CD4-positive, alpha-beta T cell treated with Interferon alpha-2 for 1 hour (primary cell): ENCODE measurements around the gene CMC1.
A peak's percentile ranks its signal among the peaks of the same experiment; 100 is the strongest.
"Not testable (repeated sequence)": the region's sequence is repeated elsewhere in the genome, so short reads cannot be mapped to it uniquely, and the experiment has no call there.

Source experiments
- DNase-seq, 2 donors: peaks; one replicate each; pipeline ENCODE4 v3.0.0-alpha.2; 2020 to 2022

The CMC1 gene, protein sequence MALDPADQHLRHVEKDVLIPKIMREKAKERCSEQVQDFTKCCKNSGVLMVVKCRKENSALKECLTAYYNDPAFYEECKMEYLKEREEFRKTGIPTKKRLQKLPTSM

DNA sequence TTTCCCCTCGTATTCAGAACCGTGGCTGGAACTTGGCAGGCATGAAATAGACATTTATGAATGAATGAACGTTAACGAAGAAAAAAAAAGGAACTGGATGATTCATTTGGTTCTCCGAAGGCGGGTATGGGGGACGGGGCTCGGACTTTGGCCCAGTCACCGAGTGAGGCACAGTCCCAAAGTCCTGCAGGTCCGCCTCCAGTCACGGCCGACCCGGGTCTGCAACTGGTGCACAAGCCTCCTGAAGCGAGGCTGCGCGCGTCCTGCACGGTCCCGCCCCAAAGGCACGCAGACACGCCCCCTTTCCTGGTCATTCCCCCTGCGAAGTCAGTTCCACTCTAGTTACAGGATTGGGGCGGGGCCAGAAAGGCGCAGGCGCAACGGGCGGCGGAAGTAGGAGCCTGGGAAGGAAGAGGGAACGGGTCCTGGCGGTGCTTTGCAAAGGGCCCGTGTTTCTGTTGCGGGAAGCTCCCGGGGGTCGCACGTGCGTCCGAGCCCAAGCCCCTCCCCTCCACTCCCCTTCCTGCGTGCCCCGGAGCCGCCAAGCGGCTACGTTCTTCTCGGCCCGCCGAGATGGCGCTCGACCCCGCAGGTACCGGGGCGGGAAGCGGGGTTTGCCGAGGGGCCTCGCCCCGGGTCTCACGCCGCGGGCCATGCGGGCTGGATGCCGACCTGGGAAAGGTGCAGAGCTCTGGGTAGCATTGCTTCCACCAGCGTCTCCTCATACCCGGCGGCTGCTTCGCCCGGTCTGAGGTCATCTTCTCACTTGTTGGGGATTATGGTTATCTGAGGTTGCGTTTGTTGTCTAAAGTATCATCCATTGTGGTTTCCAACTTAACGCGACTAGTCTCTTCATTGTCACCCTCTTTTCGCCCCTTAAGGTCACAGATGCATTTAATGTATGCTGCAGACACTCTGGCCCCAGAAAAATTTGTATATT lies at the start of gene CMC1:
CMC1 (plus strand) TSS at position 399 of the 940 bp plus-strand sequence; CDS start at position 574, 175 bp downstream.
- DNase-seq: peak; percentile 89 to 91

DNA sequence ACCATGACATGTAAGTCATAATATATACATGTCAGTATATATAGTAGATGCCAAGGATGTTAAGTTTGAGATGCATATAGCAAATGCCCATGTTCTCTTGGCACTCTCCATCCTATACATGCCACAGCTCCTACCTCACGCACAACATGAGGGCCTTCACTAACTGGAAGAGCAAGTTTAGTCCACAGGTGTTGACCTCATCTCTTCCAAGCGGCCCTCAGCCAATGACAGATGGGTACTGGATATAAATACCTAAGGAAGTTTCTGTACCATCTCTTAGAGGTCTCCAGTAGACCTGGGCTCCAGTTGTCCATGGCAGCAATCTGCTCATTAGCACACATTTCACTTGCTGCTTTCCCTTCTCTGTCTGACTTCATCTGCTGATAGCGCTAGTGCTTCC lies 43.3 kb upstream of the CMC1 start:
- no peak for DNase-seq

DNA sequence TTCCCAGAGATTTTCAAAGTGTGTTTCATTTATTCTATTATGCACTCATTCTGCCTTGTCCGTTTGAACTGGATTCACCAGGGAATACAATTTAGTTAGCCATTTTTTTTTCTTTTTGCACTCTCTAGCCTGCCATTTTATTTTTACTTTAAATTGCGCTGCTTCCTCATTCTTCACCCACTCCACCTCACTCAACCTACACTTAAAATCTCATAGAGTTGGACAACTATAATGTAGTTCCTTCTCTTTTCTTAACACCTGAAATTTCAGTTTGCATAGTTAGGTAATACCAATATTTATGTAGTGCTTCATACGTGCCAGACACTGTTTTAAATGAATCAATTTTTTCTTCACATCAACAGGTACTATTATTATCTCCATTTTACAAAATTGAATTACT lies 42.4 kb upstream of the CMC1 start:
- DNase-seq: no peak

DNA sequence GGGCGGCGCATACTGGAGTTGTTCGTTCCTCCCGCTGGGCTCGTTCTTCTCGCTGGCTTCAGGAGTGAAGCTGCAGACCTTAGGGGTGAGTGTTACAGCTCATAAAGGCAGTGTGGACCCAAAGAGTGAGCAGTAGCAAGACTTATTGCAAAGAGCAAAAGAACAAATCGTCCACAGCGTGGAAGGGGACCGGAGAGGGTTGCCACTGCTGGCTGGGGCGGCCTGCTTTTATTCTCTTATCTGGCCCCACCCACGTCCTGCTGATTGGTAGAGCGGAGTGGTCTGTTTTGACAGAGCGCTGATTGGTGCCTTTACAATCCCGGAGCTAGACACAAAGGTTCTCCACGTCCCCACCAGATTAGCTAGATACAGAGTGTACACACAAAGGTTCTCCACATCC lies 41.8 kb upstream of the CMC1 start:
- DNase-seq: not testable (repeated sequence)

DNA sequence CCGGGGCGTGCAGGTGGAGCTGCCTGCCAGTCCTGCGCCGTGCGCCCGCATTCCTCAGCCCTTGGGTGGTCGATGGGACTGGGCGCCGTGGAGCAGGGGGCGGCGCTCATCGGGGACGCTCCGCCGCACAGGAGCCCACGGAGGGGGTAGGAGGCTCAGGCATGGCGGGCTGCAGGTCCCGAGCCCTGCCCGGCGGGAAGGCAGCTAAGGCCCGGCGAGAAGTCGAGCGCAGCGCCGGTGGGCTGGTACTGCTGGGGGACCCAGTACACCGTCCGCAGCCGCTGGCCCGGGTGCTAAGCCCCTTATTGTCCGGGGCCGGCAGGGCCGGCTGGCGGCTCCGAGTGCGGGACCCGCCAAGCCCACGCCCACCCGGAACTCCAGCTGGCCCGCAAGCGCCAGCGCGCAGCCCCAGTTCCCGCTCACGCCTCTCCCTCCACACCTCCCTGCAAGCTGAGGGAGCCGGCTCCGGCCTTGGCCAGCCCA lies 41.0 kb upstream of the CMC1 start:
- DNase-seq: not testable (repeated sequence)

DNA sequence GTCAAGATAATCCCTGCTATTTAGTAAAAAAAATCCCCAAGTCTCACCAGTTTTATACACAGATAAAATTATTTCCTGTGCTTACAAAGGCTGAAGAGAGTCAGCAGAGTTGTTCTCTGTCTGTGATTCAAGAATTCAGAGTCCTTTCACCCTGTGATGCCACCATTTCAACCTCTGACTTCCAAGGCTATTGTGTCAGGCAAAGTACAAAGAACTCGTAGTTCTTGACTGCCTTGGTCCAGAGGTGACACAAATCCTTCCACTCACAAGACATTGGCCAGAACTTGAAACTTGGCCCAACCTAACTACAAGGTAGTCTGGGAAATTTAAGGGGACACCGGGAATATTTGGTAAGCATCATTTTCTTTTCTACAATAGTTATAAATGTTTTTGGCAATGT lies 34.9 kb upstream of the CMC1 start:
- no peak for DNase-seq

DNA sequence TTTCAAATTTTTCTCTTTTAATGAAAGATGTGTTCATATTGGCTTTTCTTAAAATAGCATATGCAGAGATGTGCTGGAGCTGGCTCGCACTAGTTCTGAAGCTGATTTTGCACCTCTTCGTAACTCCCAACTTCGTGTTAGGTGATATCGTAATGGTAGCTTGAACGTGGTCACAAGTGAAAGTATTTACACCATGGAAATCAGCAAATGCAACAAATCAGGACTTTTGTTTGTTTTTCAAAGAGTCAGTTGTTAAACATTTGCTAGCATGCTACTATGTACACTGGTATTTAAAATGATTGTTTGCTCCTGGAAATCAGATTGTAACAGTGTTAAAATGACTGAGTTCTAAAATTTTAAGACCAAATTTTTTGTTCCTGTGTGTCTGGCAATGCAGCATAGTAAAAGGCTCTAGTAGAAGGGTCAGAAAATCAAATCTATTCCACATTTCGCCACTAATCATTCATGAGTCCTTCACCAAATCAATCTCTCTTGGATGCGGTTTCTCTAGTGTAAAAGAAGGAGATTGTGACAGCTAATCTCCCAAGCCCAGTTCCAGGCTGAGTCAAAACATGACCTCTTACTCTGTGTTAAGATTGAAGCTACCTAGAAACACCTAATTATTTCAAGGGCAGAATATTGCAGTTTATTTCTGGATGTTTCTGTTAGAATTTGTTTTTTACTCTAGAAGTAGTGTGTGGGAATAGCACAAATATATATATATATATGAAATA lies 34.3 kb upstream of the CMC1 start:
- DNase-seq: no peak

DNA sequence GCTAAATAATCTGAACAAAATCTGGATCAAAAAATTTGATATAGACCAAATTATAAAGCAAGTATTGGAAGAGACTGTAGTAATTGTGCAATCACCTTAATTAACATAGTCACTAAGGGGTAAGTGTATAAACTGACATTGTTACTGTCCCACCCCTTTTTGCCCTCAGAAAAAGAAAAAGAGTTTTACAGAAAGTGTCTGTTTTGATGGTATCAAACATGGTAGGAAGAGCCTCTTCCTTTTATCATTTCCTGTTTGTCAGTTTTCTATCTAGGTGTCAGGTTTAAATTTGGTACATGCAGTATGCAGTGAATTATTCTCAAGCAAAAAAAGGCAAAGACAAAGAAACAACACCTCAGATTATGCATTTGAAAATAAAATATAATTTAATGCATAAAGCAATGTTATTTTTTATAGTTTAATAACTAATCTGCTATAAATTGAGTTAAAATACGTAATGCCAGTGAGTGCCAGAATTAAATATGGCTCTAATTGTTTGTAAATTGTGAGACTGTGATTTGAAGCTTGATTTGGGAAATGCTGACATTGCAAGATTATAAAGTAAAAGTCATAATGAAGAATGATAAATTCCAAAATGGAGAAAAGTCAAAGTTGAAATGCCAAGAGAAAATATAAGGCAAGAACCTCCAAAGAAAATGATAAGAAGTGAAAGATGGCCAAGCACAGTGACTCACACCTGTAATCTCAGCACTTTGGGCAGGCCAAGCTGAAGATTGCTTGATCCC lies 30.3 kb upstream of the CMC1 start:
- peak in 1 of 2 donors; percentile 48 for DNase-seq

DNA sequence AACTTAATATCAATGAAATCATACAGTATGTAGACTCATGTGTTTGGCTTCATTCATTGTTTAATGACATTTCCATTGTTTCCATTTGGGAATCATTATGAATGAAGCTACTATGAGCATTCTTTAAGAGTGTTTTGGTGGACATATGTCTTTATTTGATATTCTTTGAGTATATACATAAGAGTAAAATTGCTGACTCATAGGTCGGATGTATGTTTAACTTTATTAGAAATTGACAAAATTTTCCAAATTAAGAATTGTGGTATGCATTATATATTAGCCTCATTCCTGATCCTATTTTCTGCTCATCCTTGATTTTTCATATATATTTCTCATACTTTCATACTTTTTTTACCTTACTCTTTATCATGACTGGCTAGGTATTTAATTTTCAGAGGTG lies 28.7 kb upstream of the CMC1 start:
- no peak for DNase-seq

DNA sequence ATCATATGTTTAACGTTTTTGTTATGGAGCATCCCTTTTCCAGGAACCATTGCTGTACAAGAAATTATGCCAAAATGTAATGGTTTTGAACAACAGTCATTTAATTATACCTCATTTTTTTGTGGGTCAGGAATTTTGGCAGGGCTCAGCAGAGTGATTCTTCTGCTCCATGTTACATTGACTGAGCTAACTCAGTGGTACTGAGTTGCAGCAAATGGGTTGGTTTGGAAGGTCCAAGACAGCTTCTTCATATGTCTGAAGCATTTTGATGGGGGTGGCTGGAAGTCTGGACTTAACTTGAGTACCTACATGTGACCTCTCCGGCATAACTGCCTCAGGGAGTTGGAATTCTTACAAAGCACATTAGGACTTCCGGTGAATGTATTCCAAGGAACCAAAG lies 26.0 kb upstream of the CMC1 start:
- DNase-seq: no peak

DNA sequence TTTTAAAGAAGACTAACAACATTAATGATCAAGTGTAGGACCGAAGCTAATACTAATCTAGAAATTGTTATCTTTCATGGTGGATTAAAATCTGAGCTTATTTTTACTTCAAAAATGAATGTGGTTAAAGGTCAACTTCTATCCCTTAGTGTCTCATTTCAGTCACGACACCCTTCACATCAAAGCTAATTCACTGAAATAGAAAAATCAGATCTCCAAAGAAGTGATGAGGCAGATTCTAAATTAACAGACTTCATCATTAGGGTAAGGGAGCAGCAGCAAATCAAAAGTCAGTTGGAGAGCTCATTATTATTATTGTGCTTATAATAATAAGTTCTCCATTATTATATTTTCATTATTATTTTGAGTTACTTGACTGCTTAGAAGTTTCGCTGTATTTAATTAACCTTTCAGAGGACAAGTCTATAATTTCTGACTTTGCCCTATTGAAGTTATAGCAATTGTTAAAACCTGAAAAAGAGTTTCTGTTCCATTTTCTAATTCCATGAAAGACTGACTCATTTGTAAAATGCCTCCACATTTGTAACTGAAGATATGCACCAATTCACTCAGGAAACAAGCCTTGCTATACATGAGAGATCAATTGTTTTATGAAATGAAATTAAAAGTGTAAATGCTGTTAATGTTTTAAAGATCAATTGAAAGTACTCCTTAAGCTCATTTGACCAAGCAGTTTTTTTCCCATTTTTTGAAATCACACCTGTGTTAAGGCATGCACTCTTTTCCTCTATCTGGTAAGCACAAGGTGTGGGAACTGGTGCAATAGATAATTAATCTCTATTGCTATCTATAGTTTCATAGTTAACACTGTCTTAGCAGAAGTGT lies 23.1 kb upstream of the CMC1 start:
- DNase-seq: no peak

DNA sequence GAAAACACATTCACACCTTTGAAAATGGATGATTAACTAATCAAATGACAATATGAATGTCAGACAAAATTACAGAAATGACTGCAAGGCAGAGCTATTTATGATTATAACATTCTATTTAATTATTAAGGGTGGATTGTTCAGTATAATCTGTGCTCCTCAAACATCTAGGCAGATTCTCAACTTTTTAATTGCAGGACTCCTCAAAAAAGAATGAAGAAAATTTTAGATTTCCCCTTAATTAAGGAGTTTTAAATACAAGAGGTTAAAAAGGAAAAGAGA lies 22.6 kb upstream of the CMC1 start:
- no peak for DNase-seq

DNA sequence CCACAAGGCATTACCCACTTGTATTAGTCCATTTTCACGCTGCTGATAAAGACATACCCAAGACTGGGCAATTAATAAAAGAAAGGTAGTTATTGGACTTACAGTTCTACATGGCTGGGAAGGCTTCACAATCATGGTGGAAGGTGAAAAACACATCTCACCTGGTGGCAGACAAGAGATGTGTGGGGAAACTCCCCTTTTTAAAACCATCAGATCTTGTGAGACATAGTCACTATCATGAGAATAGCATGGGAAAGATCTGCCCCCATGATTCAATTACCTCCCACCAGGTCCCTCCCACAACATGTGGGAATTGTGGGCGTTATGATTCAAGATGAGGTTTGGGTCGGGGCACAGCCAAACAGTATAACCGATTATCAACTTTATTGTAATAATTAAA lies 17.0 kb upstream of the CMC1 start:
- DNase-seq: no peak

DNA sequence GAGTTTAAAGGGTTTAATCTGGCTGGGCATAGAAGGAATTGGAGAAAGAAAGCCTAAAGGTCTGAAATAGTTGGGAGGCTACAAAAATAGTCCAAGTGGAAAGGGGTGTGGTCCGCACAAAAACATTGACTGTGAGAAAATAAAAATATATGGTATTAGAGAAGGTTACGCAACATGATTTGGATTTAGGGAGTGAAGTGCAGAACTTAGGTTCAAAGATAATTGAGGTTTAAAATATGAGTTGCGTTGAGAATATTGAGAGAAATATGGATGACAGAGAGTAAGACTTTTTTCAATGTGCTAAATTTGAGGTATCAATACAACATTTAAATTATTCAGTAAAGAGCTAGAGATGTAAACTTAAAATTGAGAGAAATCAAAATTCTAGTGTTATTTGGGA lies 15.4 kb upstream of the CMC1 start:
- DNase-seq: no peak

DNA sequence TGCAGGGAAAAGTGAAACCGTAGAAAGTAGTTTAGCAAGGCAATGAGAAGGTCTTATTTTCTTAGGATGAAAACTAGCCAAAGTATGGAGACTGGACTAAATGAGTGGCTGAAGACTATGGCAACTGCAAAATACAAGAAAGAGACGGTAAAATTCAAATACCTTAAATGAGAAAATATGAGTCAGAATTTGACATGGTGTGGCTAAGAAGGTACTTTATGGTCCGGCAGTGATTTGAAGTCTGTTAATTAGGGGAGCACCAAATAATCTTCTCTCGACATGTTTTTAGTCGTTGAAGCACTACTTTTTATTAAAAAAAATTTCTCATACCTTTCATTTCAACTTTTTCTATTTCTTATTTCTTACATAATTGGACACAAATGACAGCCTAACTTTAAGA lies 12.8 kb upstream of the CMC1 start:
- DNase-seq: no peak

DNA sequence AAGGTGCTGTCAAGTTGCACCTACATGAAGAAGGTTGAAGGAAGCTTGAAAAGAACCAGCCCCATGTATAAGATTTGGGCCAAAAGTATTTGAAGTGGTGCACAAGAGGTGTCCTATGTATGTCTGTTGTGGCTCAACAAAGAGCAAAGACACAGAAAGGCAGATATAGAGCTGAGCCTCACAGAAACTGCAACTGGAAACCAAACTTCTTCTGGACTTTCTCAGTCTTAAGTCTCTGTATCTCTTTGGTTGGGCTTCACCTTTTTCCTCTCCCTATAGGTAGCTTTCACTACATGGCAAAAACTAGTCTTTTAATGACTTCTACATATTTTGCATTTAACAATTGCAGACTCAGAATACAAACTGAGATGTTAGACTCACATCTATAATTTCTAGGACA lies 8.8 kb upstream of the CMC1 start:
- no peak for DNase-seq

DNA sequence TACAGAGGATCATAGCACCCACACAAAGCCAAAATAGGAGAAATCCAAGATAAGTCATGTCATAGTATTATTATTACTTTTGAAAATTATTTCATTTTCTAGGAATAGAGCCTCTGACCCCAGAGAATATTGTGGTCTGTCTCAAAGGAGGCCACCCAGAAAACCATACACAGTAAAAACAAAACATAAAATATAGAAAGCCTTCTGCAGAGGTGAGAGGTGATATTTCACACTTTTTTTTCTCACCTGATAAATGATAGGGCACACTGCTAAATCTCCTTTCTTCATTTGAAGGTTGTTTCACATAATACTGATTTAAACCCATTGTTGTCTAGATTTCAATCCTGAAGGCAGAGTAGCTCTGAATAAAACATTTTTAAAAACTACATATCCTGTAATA lies 7.0 kb upstream of the CMC1 start:
- DNase-seq: peak in 1 of 2 donors; percentile 23

DNA sequence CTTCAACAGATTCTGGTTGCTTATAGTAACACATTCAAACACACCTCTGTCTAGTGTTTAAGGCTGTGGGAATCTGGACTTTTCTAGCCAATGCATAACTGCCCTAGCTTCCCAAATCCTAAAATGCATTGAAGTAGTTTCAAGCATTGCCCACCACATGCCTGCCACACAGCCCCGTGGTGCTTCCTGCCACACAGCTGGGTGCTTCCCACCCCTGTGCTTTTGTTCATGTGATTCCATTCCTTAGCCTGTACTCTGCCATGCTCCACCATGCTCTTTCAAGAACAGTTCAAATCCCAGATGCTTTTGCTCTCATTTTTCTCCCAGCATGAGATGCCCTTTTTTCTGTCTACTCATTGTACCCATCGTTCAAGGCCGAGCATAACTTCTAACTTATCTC lies 2.3 kb upstream of the CMC1 start:
- no peak for DNase-seq

DNA sequence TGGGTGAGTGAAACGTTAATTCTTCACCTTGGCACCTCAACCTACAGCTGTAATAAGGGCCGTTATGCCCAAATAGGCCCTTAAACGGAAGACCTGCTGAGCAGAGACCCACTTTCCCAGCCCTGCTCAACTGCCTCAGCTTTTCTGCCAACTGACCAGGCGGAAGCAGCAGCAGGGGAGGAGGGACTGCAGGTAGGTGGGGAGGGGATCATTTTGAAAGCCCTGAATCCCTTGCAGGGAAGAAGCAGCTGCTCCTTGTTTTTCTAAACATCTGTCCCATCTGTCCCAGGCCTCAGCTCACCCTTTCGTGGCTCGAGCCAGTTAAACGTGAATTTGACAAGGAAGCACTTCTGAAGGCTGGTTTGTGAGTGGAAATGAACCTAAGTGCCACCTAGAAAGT lies 978 bp upstream of the CMC1 start:
- no peak for DNase-seq

DNA sequence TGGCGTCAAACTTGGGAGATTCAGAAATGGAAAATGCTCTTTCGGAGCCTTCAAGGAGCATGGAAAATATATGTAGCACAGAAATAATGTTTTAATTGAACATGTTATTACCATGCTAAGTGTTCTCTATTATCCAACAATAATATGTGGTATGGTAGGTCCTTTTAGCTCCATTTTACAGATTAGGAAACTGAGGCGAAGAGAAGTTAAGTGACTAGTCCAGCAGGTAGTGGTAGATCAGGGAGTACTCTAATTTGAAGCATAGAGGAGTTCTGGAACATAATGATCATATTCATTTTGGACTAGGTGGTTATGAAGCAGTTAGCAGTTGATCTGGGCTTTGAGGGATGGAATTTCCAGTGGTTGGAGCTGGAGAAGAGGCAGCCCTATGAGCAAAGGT lies 1.1 kb downstream of the CMC1 start:
- DNase-seq: no peak

DNA sequence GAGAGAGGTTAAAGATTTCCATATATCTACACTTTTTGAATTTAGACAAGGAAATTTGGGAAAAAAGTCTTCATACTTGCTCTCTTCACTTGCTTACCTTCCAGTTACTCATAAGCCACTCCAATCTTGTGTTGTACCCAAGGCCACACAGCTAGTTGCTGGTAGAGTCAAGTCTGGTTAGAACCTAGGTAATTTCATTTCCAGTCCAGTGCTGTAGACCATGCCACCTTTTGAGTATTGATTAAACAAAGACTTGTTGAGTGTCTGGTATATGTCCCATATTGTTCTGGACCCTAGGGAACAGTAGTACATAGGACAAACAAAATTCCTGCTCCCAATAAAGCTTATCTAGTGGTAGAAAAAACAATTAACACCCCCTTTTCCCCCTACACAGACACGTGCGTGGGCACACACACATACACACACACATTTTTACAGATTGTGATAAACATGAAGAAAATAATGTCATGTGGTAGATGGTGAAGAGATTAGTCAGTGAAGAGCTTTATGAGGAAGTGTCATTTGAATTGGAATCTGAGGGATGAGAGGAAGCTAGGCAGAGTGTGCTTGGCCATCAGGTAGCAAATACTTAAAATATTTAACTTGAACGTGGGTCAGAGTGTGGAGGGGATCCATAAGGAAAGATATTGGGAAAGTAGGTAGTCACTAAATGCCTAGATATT lies 2.1 kb downstream of the CMC1 start:
- DNase-seq: peak in 1 of 2 donors; percentile 49

DNA sequence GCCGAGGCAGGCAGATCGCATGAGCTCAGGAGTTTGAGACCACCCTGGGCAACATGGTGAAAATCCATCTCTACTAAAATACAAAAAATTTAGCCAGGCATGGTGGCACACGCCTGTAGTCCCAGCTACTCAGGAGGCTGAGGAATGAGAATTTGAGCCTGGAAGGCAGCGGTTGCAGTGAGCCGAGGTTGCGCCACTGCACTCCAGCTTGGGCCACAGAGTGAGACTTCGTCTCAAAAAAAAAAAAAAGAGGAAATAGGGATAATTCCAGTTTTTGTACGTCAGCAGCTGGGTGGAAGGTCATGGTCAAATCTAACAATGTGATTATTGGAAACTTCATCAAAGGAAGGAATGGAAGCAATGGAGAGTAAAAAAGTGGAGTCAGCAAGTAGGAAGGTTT lies 3.1 kb downstream of the CMC1 start:
- no peak for DNase-seq
